ENCODE results near the gene NDUFAF2.
A peak's percentile ranks its signal among the peaks of the same experiment; 100 is the strongest.

The NDUFAF2 gene

GRCh38 chr5:61132559-61132958 is 187.6 kb downstream of the NDUFAF2 start:
- DNase-seq, result no peak

DNA sequence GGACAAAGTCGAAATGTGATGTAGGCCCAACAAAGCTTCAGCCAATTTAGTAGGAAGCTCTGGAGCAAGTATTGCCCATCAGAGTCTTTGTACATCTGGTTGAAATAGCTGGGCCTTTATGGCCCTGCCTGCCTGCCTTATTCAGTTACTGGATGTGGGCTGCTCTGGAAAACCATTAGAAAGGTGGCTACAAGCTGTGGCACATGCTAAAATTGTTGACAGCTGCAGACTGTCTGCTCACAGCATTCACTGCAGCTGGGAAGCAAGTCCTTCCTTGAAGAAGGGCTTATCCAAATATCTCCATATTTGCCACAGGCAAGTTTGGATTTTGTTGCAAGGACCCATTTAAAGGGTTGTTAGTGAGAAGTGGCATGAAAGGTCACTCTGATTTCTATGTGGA is 192.8 kb downstream of the NDUFAF2 start:
- DNase-seq, result no peak

DNA sequence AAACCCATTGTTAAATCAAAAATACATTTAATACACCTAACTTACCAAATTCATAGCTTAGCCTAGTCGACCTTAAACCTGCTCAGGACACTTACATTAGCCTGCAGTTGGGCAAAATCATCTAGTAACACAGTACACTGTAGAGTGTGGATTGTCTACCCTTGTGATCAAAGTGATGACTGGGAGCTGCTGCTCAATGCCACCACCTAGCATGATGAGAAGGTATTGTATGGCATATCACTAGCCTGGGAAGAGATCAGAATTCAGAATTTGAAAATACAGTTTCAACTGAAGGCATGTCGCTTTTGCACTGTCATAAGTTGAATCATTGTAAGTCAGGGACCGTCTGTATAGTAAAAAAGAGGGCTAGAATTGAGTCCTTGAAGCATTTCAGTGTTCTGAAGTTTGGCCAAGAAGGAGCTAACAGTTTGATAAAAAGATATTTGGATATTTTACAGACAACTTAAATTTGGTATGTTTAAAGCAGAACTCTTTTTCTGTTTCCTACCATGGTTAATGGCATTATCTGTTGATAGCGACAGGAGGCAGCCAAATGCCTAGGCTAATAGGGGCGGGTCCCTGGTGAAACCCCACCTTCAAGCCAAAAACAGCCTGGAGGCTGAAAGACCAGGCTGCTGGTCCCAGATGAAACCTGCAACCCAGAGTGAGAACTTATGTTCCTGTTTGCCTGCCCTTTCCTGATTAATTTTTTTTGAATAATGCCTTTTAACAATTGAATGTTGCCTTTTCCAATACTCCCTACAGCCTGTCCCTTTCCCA is 194.3 kb downstream of the NDUFAF2 start:
- DNase-seq, result no peak

GRCh38 chr5:61139931-61140330 is 194.9 kb downstream of the NDUFAF2 start:
- DNase-seq, result no peak

GRCh38 chr5:61141801-61142200 is 196.8 kb downstream of the NDUFAF2 start:
- DNase-seq, result no peak

- DNase-seq, result no peak
Measured at GRCh38 chr5:61142391-61142790, 197.4 kb downstream of the NDUFAF2 start.

DNA sequence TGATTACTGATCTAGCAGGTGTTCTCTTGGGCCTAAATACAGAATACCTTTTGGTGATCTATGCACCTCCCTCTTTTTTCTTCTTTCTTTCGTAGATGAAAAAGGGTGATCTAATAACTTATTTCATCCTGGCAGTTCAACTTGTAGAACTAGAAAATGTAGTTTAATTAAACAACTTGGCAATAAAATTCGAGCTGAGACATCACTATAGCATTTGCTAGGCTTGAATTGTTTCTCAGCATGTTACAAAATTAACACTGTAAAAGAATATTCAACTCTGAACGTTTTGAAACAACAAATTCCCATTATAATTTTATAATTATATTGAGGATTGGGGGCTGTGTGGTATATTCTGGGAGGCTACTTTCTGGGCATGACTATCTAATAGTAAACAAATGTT is 197.8 kb downstream of the NDUFAF2 start:
- no peak for DNase-seq

- no peak for DNase-seq
Measured at GRCh38 chr5:61148515-61148914, 203.5 kb downstream of the NDUFAF2 start.

- DNase-seq, result no peak
Measured at GRCh38 chr5:61151893-61152292, 206.9 kb downstream of the NDUFAF2 start.

DNA sequence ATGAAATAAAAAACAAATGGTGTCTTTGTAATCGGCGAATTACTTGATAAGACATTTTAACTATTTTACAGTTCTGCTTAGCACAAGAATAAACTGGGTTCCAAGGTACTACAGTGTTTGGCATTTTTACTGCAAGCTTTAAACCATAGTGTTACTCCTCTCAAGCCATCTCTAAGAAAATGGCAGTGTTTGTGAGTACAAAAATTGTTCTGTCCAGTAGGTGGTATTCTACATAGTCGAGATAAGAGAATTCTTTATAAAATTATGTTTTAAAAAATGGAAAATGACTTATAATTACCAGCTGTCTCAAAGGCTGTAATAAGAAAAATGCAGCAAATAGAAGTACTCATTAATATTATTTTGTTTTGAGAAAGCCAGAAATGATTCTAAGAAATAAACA is 214.1 kb downstream of the NDUFAF2 start:
- DNase-seq, result no peak

- DNase-seq, result no peak
Measured at GRCh38 chr5:61159836-61160235, 214.8 kb downstream of the NDUFAF2 start.

GRCh38 chr5:61160497-61160896 is 215.5 kb downstream of the NDUFAF2 start:
- DNase-seq, result no peak

- peak; percentile 83 for DNase-seq
Measured at GRCh38 chr5:61162010-61162831, 217.2 kb downstream of the NDUFAF2 start, which contains the start of gene SMIM15. Gene SMIM15 (minus strand): TSS chr5:61162468. CDS start chr5:61160171, 2,297 bp downstream.

DNA sequence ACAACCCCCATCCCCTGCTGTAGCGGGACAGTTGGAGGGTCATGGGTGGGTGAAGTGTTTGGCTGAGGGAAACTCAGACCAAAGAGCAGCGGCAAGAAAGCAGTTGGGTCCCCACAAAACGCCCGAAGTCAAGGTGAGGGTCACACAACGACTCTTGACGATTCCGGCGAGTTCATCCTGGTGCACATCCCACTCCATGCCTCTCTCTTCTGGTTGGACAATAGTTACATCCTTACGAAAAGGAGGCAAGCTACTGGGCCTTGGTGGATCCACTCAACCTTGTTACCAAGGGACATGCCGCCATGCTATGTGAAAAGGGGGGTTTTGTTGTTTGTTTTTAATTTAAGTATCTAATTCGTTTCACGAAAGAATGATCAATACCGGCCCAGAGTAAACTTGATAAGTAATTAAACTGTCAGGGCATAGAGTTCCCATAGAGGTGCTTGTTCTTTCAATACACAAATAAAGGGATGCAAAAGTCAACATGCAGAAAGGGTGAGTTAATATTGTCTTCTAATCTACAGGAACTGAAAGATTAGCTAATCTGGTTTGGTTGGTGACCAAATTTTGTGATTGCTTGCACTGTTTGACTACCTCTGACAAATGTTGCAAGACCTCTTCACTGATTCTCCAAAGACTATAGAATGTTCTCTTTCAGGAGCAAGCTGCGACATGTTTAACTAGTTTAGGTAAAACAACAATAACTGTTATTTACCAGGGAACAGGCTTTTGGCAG is 218.0 kb downstream of the NDUFAF2 start:
- no peak for DNase-seq

GRCh38 chr5:61163905-61164304 is 218.9 kb downstream of the NDUFAF2 start:
- no peak for DNase-seq

DNA sequence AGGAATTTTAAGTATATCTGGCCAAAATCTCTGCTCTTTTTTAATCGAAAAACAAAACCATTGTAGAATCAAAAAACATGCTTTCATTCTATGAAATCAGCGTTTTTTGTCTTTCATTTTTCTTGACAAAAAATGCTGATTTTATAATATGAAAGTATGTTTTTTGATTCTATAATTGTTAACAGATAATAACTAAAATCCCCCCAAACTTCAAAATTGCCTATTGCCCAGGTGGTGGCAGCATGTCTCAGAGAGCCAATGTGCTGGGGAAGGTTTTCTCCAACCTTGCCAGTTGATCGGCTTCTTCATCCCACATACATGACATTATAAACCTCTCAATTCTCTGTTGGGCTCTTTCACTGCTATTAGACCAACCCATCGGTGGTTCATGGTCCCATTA is 222.4 kb downstream of the NDUFAF2 start:
- no peak for DNase-seq

- DNase-seq, result no peak
Measured at GRCh38 chr5:61168951-61169350, 223.9 kb downstream of the NDUFAF2 start.

DNA sequence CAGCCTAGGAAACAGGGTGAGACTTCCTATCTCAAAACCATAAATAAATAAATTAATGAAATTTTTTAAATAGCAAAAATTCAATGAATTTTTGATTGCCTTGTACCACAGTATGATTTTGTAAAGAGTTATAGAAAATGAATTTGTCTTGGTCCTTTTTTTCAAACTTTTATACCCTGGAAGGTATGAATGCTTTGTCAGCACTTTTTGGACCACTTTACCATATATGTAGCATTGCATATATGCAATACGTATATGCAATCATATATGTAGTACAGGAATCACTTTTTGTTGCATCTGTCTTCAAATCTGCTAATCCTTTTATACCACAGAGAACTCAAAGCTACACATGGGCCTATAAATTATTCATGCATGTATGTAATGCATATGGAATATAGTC is 226.5 kb downstream of the NDUFAF2 start:
- no peak for DNase-seq

- DNase-seq, result no peak
Measured at GRCh38 chr5:61176631-61177030, 231.6 kb downstream of the NDUFAF2 start.

DNA sequence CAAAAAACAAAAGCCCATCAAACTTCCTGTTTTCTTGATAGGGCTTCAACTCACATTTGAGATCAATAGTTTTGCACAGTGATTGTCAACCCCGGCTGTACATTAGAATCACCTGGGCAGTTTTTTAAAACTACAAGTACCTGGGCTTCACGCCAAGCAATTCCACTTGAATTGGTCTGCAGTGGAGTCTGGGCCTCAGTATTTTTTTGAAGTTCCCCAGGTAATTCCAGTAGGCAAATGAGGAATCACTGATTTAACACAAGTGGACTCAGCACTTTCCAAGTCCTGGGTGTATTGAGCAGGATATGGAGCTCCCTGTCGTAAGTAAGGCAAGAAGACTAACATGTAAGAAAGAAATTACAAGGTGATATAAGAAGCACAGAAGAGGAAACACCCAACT is 232.1 kb downstream of the NDUFAF2 start:
- DNase-seq, result no peak

DNA sequence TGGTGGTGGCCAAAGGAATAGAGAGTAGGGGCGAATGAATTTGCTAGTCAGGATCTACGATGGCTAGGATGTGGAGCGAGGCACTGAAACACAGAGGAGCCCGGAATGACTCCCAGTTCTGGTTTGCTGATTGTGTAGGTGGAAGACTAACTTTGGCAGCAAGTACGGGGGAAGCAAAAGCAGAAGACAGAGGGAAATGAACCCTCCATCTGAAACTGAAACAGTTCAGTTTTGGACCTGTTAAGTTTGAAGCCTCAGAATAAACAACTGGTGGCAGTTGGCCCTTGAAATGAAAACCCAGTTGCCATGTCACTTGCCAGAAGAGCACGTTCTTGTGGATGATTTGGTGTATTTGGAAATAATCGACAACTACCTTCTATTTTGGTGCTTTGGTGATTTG is 232.7 kb downstream of the NDUFAF2 start:
- no peak for DNase-seq

DNA sequence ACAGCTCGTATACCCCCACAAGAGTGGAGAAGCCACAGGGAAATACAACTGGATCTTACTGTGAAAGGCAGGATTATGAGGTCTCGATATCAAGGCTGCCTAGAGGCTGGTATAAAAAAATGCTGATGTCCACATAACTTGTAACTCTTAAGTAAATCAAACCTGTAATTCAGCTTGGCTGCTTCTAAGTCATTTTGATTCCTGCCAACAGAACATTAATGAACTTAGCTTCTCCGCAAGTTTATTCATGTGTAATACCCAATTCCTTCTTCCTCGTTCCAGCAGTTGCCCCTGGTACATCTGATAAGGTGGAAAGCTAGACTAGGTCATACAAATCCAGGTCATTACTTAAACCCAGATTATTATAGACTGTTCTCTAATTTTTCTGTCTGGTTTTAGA is 233.7 kb downstream of the NDUFAF2 start:
- no peak for DNase-seq

GRCh38 chr5:61180886-61181285 is 235.9 kb downstream of the NDUFAF2 start:
- DNase-seq, result no peak

DNA sequence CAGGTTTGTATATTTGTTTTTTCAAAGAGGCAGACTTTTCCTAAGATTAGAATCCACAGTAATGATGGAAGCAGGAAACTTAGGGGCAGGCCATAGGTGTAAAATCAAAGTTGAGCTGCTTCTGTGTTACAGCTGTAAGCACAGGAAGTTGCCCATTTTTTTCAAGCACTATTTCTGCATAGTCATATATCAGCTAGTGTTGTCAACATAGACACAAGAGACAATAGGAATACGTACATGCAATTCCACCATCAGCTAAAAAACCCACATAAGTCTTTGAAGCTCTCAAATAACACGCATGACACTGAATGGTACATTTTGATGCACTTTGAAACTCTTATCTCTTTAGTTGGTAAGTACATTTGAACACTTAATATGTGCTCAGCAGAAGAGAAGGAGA is 237.4 kb downstream of the NDUFAF2 start:
- no peak for DNase-seq
